ENCODE results near the gene IGFN1.
A peak's percentile ranks its signal among the peaks of the same experiment; 100 is the strongest.
"Not testable (repeated sequence)": the region's sequence is repeated elsewhere in the genome, so short reads cannot be mapped to it uniquely, and the experiment has no call there.

Gene IGFN1

DNA sequence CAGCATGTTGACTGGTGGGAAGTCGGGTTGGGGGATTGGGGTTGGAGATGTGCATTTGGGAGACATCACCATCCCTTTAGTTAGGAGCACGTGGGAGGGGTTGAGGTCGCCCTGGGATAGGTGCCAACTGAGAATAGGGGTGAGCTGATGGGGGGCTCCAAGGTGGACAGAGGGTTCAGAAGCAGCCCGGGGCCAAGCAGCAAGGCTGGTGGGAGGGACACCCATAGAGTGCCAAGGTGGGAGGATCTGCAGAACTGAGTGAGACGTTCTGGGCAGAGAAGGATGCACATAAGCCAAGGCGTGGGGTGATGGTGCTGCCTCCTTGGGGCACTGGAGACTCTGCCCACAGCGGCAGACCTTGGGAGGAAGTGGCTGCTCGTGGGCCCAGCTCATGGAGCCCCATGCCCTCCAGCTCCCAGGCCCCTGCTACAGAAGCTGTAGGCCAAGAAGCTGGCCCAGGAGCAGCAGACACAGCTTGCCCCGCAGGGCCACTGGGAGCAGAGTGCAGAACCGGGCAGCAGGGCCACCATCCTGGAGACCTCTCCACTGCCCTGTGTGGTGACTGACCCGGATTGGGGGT lies 61.3 kb downstream of the IGFN1 start:
- DNase-seq, result no peak

DNA sequence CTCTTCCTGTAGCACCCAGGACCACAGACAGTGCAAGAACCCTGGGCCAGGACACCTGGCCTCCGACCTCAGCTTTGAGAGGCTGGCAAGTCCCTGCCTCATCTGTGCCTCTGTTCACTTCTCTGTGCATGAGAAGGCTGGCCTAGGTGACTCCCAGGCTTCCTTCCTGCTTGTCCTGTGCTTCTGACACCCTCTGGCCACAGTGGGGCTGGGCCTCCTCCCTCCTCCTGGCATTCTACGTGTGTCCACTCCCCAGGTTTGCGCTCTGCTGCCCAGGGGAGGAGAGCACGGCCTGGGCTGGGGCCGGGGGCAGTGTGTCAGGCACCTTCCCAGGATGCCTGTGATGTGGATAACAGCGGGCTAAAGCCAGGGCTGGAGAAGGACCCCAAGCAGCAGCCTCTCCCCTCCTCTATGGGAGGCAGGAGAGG lies 62.3 kb downstream of the IGFN1 start:
- DNase-seq, result no peak

DNA sequence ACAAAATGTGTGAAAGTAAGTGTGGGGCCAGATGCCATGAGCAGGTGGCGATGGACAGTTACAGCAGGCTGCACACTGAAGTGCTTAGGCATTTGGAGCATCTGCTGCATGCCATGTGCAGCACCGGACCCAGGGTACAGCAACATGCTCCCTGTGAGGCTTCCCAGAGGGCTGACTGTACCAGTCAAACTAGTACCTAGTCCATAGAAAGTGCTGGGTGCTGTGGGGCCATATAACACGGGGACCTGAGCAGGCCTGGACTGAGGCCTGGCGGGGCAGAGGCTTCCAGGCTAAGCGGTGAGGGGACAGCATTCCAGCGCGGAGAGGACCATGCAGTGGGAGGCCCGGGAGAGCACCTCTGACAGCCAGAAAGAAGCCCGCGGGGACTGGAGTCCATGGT lies 62.8 kb downstream of the IGFN1 start:
- no peak for DNase-seq

DNA sequence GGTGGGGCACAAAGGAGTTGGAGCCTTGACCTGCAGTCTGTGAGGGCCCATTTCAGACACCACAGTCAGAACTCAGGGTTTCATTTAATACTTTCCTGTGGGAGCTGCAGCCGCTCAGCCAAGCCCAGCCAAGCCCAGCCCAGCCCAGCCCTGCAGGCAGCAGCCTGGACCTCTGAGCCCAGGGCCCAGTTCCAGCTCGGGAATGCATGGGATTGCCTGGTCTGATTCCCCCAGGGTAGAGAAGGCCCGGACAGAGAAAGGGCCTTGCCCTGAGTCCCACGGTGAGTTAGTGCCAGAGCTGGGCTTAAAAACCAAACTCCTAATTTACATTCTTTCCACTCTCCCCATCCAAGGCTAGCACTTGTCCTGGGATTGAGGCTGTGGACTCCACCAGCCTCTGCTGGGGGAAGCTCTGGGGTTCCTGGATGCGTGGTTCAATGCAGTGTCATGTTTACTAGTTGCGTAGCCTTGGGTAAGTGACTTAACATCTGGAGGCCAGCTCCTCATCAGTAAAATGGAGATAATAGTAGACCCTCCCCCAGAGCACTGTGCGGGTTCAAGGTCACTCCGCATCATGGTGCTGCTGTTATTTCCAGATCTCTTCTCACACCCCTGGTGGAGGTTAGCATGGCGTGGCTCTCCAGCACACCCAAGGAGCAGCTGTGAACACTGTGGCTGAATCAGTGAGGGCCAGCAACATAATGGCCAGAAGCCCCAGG lies 63.4 kb downstream of the IGFN1 start:
- no peak for DNase-seq

DNA sequence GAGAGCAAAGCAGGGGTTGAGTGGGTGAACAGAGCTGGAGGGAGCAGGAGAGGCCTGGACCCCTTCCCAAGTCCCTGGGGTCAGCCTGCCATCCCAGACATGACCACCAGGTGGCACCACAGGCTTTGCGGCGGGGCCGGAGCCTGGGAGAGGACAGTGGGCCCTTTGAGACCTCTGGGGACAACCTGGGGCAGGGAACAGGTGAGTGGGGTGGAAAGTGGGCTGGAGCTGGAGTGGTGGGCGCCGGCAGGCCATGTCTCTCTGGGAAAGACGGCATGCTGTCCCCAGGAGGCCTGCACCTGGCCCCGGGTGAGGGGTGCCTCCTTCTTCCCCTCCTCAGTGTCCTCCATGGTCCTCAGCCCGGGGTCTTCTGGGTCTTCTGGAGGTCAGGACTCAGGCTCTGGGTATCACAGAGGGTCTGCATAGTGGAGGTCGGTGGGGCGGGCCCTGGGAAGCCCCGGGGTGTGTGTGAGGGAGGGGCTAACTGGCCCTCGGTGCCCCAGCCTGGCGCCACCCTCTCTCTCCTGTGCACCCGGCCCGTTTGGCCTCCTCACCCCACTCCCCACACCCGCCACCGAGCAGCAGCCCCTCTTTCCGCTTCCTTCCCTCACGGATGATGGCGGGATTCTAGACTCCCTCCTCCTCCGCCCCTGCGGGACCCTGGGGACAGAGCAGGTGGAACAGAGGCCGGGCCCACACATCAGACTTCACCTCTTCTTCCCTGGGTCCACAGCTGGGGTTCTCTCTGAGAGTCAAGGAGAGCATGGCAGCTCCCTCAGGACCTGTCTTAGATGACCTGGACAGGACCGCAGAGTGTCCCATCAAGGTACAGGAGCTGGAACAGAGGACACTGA lies 64.2 kb downstream of the IGFN1 start:
- DNase-seq, result no peak

DNA sequence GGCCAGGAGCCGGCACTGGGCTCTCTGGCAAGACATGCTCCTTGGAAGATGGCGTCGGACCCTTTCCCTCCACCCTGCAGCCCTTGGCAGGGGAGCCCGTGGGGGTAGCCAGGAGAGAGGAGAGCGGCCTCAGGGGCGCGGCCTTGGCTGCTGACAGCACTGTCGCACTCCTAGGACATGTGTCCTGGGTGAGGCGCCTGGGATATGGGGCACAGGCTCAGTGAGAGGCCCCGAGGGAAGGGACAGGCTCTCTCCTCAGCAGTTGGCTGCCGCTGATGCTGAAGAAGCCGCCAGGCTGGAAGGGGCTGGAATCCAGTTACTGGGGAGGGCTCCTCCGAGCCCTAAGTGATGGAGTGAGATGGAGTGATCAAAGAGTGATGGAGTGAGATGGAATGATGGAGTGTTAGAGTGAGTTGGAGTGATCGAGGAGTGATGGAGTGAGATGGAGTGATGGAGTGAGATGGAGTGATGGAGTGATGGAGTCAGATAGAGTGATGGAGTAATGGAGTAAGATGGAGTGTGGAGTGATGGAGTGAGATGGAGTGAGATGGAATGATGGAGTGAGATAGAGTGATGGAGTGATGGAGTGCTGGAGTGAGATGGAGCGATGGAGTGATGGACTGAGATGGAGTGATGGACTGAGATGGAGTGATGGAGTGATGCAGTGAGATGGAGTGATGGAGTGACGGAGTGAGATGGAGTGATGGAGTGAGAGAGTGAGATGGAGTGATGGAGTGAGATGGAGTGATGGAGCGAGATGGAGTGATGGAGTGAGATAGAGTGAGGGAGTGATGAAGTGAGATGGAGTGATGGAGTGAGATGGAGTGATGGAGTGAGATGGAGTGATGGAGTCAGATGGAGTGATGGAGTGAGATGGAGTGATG lies 65.1 kb downstream of the IGFN1 start:
- DNase-seq, result no peak

DNA sequence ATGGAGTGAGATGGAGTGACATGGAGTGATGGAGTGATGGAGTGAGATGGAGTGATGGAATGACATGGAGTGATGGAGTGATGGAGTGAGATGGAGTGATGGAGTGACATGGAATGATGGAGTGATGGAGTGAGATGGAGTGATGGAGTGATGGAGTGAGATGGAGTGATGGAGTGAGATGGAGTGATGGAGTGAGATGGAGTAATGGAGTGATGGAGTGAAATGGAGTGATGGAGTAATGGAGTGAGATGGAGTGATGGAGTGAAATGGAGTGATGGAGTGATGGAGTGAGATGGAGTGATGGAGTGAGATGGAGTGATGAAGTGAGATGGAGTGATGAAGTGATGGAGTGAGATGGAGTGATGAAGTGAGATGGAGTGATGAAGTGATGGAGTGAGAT lies 67.5 kb downstream of the IGFN1 start:
- not testable (repeated sequence) for DNase-seq

DNA sequence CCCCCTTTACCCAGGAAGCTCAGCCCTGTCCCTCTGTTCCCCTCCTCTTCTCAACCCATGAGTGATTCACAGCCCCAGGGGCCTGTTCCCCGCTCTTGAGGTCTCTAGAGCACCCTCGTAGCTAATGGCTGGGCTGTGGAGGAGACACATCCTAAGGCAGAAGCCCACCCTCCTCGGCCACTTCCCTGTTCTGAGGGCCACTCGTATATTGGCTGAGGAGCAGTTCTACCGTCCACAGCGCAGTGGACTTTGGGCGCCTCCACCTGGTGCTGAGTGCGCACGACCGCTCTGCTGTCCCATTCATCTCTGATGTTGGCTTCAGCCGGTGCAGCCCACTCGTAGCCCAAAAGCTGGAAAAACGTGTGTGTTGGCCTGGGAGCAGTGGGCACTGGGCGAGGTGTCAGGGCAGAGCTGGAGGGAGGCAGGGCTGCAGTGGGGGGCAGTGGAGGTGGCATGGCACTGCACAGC lies 68.2 kb downstream of the IGFN1 start:
- DNase-seq, result no peak

DNA sequence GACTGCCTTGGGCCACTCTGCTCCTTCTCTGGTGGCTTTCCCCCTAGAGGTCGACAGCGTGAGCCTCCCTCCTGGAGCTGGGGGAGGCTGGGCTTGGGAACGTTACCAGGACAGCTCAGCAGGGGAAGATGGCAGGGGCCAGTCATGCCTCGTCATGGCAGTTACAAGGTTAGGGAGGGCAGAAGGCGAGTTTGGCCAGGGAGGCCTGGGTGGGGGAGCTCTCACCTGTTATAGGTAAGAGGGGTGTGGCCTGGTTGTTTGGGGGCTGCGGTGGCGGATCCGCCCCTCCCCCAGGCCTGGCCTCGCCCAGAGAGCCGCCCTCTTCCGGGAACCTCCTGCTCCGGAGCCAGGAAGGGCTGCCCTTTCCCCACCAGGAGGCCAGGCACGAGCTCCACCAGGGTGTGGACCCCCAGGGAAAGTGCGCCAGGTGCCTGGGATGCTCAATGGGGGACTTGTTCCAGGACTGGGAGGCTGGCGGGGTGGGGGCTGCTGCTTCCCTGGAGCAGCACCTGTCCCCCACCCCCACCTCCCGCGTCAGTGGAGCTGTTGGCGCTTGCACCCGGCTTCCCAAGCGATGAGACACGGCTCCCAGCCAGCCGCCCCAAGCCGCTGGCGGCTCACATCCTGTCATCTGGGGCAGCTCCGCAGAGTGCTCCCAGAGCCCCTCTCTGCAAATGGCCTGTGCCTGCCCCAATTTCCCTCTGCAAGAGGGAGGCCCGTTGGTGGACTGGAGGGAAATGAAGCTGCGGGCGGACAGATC lies 69.0 kb downstream of the IGFN1 start:
- peak; percentile 74 for DNase-seq

DNA sequence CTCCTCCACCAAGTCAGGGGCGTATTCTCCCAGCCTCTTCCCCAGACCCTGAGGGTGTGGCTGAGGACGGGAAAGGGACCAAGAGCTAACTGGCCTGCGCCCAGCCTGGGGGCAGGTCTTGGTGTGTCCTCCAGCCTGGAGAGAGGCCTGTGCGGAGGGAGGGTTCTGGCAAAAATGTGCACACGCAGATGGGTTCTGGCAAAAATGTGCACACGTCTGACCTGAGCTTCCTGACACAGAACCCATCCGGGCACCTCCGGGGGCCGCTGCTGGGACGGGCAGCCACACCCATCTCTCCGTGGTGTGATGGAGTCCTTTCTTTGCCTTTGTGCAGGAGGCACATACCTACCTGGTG lies 69.6 kb downstream of the IGFN1 start:
- no peak for DNase-seq

DNA sequence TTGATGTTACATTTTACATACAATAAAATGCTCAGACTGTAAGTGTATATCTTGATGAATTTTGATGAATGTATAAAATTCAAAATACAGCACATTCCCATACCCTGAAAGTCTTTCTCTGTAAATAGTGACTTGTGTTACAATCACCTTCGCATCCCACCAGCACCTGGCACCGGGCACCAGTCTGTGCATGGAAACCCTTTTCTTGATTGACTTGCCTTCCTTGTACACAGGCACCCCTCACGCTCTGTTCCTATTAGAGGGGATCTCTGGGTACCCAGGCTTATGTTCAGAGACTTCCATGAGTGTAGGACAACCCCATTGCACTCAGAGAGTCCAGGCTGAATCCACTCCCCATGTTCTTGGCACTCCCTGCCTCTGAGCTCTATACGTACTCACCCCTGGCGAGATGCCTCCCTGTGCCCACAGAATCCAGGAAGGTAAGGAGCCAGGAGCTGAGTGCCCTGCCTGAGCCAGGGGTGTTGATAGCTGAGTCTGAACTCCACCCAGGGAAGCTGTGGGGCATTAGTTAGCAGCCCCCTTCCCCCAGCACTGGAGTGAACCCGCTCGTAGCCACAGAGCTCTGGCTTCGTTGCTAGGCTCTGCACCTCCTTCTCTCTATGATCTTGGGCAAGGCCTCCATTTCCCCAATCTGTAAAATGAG lies 70.2 kb downstream of the IGFN1 start:
- no peak for DNase-seq

DNA sequence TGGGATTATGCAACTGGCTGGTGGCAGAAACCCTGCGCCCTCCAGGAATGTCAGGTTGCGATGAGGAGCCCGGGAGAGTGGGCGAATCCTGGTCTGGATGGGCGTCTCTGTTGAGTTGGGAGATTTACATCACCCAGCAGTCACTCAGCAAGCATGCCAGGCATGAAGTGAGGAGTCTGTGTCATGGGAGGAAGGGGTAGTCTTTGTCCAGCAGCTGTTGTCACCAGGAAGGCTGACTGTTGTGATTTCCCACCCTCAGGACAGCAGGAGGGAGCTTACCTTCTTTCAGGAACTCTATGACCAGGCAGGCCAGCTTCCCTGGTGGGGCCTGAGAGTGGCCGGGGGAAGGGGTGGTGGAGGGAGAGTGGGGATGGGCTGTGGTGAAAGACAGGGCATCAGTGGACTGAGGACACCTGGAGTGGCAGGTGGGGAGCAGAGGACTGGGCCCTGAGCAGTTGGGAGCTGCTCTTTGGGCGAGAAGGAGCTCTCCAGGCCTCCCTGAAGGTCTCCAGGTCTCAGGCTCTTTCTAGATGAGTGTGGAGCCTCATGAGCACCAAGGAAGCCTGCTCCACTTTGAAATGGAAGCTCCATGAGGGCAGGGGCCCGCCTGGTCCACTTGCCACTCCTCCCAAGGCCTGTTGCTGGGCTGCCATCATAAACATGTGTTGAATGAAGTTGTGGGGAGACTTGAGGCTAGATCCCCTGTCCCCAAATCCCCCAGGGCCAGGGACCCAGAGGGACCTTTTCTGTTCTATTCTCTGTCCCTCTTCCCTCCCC lies 71.3 kb downstream of the IGFN1 start:
- DNase-seq, result no peak

DNA sequence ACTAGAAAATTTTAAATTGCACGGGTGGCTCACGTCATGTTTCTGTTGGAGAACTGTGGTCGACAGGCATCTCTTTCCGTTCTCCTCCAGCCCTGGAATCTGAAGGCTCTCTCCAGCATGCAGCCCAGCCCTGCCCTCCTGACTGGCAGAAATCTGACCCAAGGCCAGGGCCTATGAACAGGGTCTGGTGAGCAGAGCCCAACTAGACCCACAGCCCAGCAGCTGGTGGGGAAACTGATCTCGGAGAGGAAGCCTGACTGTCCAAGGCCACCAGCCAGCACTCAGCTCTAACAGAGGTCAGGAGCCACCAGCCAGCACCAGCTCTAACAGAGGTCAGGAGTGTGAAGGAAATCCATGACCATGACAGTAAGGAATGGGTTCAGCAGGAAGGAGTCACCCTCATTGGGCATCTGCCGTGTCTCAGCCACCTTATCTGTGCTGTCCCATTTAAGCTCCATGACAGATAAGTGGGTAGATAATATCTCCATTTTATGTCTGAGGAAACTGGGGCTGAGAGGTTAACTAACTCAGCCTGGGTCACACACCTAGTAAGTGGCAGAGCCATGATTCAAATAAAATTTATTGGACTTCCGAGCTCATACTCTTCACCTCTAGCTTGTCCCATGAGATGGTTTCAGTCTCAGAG lies 72.5 kb downstream of the IGFN1 start:
- no peak for DNase-seq

DNA sequence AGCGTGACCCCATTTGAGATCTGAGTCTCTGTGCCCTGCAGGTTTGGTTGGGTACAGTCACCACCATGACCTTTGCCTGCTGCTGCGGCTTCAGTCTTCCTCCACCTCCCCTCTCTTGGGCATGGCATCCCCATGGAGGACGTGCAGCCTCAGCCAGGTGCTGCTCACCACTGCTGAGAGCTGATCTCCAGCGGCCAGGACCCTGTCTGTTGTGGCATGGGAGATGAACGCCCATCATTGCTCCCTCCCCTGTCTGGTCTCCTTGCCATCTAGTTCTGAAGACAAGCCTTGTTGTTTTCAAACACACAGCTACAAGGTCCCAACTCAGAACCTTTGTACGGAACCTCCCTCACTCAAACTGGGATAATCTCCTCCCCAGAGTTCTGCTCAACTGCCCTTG lies 73.4 kb downstream of the IGFN1 start:
- no peak for DNase-seq

DNA sequence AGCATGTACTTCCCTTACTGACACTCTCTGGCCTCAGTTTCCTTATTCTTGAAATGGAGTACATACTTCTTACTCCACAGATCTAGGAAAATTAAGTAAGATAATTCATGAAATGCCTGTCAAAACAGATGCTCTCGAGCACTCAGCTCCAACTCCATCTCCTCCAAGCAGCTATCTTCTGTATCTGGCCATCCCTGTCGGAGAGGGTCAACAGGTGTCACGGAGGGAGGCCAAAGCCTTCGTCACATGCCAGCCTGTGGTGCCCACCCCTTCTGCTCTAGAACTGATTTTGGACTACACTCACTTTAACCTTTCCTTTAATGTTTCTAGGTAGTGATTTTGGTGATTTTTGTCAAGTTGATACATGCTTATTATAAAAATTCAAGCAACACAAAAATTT lies 73.9 kb downstream of the IGFN1 start:
- DNase-seq, result no peak

DNA sequence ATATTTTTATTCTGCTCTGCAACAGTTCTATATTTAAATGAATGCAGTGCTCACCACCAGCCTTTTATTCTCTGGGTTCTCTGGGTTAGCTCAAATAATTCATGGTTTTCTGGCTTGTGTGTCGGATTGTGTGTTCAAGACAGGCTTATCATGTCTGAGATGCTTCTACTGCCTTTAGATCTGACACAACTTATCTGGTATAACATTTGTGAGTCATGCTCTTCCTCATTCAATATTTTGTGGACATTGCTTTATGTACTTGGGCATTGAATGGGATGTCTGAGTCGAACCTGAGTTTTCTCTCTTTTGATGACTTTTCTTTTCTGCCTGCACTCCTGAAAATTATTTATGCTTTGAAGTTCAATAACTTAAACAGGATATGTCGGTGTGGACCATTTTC lies 75.1 kb downstream of the IGFN1 start:
- DNase-seq, result no peak

DNA sequence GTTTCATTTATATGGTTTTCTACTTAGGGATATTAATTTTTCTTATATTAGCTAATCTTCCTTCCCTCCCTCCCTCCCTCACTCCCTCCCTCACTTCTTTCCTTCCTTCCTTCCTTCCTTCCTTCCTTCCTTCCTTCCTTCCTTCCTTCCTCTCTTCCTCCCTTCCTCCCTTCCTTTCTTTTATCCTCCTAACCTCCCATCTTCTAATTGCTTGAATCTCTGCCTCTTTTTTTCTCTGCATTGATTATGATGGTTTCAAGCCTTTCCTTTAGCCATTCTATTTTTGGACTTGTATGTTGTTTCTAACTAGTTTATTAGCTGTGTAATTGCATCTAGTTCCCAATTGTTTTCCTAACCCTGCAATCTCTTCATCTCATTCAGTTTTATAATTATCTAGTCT lies 75.7 kb downstream of the IGFN1 start:
- DNase-seq, result no peak

DNA sequence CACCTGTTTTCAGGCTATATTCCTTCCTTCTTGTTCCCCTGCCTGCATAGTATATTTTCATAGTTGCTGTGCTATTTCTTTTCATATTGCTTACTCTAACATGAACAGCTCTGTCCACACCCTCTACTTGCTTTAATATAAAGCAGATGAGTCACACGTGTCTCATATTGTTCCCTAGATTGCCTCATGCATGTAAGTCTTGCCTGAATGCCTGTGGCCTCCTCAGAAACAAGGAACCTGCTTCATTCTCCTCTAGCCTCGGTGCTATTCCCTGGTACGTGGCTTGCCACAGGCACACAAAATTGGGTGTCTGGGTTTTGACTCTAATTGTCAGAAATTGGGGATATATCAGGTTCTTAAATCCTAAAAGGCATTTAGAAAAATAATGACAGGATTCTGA lies 76.2 kb downstream of the IGFN1 start:
- DNase-seq, result peak; percentile 4

DNA sequence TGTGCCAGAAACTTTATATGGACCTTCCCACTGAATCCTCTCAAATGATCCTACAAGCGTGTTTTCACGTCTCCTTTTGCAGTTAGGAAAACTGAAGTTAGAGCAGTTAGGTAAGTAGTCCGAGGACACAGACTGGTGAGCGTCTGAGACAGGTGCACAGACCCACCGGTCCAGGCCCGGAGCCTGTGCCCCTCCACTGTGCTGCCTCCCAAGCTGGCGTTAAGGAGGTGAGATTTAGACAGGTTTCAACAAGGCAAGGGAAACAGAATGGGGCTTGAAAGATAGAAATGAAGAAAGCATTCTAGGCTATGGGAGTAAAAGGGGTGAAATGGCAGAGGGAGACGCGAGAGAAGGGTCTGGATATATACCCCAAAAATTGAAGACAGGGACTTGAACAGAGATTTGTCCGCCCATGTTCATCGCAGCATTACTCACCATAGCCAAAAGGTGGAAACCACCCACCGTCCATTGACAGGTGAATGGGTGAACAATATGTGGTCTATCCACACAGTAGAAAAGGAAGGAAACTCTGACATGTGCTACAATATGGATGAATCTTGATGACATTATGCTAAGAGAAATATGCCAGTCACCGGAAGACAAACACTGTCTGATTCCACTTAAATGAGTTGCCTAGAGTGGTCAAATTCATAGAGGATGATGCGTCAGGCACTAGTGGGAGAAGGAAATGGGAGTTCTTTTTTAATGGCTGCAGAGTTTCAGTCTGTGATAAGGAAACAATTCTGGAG lies 77.0 kb downstream of the IGFN1 start:
- DNase-seq, result no peak

Measured in NCI-H748 treated with DMSO at 0.1 percent for 48 hours (cell line).